Natural killer cell (primary cell): ENCODE results near the gene DNAI1. TPM values are rescaled to one million over a fixed set of nuclear protein-coding genes. Genes with fewer than 3 reads are reported as not detected.

Experiments used
- ATAC-seq, 3 donors: fragments of 150-1000 bp in 2 of 3; fragments of 200-7000 bp in 1 of 3; cut with Tn5 transposase; 1 replicate in 1 of 3; 2 replicates in 2 of 3; pipeline ENCODE4 v1.10.0; 2021; ENCODE audit warnings: mild to moderate bottlenecking in 2 of 3, moderate library complexity in 2 of 3
- DNase-seq, 2 donors: peaks; one replicate each; pipeline versions ENCODE4 v3.0.0 to v3.0.0-alpha.2; 2013 to 2021; ENCODE audit warnings: mixed read lengths in 1 of 2
- H3K27ac ChIP-seq: one replicate; pipeline ENCODE4 v1.5.1; 2013; ENCODE audit warnings: mild to moderate bottlenecking, low read length
- H3K27me3 ChIP-seq: one replicate; pipeline ENCODE4 v1.6.1; 2013; ENCODE audit warnings: low read length; ENCODE audit not compliant: control insufficient read depth, insufficient read depth
- H3K36me3 ChIP-seq: one replicate; pipeline ENCODE4 v1.6.1; 2013; ENCODE audit warnings: low read length; ENCODE audit not compliant: control insufficient read depth, insufficient read depth
- H3K4me1 ChIP-seq: one replicate; pipeline ENCODE4 v1.6.1; 2013; ENCODE audit warnings: low read length; ENCODE audit not compliant: control insufficient read depth, insufficient read depth
- H3K4me3 ChIP-seq: one replicate; pipeline ENCODE4 v1.5.1; 2013; ENCODE audit warnings: low read length
- H3K9me3 ChIP-seq: one replicate; pipeline ENCODE4 v1.6.1; 2013; ENCODE audit warnings: low read length; ENCODE audit not compliant: control insufficient read depth, insufficient read depth
- H3K27ac Mint-ChIP-seq, 2 donors: one replicate each; pipeline ENCODE4 v1.8.0; 2022; ENCODE audit warnings: mild to moderate bottlenecking in 2 of 2, mixed read lengths in 2 of 2, moderate library complexity in 1 of 2
- H3K27me3 Mint-ChIP-seq, 2 donors: one replicate each; pipeline ENCODE4 v1.8.0; 2022; ENCODE audit warnings: low read depth in 2 of 2, mixed read lengths in 2 of 2
- H3K36me3 Mint-ChIP-seq: one replicate; pipeline ENCODE4 v1.8.0; 2022; ENCODE audit warnings: mixed read lengths
- H3K4me1 Mint-ChIP-seq, 2 donors: one replicate each; pipeline ENCODE4 v1.8.0; 2022; ENCODE audit warnings: mixed read lengths in 2 of 2
- H3K4me3 Mint-ChIP-seq: one replicate; pipeline ENCODE4 v1.8.0; 2022; ENCODE audit warnings: mild to moderate bottlenecking, moderate library complexity, mixed read lengths
- H3K9me3 Mint-ChIP-seq, 2 donors: one replicate each; pipeline ENCODE4 v1.8.0; 2022; ENCODE audit warnings: mixed read lengths in 2 of 2
- WGBS: methylation state at CpG from one replicate; pipeline ENCODE4 v1.1.7; 2013; ENCODE audit warnings: missing lambda C conversion rate; ENCODE audit not compliant: insufficient coverage; 5-methylcytosine and 5-hydroxymethylcytosine counted together
- intact Hi-C: fragments of 100-400 bp; cut with micrococcal nuclease; formaldehyde crosslinking; loops from one replicate; pipeline ENCODE4 v1.14.2; 2022
- total RNA-seq, 4 donors: library from RNA; stranded (reverse); fragments of 120-200 nt in 1 of 4; gene quantifications; one replicate each; pipeline versions ENCODE4 v1.2.3 to v1.2.4, GENCODE V29; 2013 to 2022
- TF ChIP-seq, protein P1 (sequence below): fragments of 200-600 bp; IDR thresholded peaks from one replicate; pipeline ENCODE4 v1.8.0; 2022; ENCODE audit warnings: antibody characterized with exemption

The DNAI1 gene
- total RNA-seq, 3 donors from 2014 or later (not counting 1 experiment from before 2014, with no cell fraction given), result not detected

DNA sequence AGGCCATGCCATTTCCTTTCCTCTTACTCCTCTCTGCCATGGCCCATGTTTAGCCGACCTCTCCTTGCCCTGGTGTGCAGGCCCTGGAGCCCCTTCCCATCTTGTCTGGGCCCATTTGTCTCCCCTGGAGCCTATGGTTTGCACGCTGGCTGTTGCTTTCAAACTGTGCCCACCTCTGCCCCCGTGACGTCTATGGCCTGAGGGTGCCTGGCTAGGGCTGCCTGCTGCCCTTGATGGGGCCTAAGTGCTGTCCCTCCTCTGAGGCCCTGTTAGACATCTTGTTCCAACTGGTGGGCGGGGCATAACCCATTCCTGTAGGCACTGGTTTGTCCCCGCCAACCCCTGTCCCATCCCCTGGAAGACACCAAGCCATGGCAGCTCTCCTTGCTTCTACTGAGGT, 86.9 kb downstream of the DNAI1 start:
- Histone ChIP-seq H3K9me3 (no peaks in the 10 kb centered on the region), H3K27ac (no peak overlapping the region), H3K36me3 (no peaks in the 10 kb centered on the region), H3K4me1 (no peaks in the 10 kb centered on the region), H3K27me3 (no peaks in the 10 kb centered on the region), H3K4me3 (no peak overlapping the region)
- no peaks in the 10 kb centered on the region for H3K4me1 Mint-ChIP-seq
- H3K4me3 Mint-ChIP-seq, result no peak overlapping the region
- TF ChIP-seq, protein P1, sequence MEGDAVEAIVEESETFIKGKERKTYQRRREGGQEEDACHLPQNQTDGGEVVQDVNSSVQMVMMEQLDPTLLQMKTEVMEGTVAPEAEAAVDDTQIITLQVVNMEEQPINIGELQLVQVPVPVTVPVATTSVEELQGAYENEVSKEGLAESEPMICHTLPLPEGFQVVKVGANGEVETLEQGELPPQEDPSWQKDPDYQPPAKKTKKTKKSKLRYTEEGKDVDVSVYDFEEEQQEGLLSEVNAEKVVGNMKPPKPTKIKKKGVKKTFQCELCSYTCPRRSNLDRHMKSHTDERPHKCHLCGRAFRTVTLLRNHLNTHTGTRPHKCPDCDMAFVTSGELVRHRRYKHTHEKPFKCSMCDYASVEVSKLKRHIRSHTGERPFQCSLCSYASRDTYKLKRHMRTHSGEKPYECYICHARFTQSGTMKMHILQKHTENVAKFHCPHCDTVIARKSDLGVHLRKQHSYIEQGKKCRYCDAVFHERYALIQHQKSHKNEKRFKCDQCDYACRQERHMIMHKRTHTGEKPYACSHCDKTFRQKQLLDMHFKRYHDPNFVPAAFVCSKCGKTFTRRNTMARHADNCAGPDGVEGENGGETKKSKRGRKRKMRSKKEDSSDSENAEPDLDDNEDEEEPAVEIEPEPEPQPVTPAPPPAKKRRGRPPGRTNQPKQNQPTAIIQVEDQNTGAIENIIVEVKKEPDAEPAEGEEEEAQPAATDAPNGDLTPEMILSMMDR, result no peak
- H3K27ac Mint-ChIP-seq, result no peak overlapping the region
- intact Hi-C loops, result no loop called here
- H3K9me3 Mint-ChIP-seq, result no peaks in the 10 kb centered on the region
- DNase-seq, result no peak
- WGBS, result 83% methylated on average over 6 of the region's 6 CpGs
- no peak for ATAC-seq
- no peaks in the 10 kb centered on the region for H3K36me3 Mint-ChIP-seq
- H3K27me3 Mint-ChIP-seq, result peaks cover 0 to 13% of the 10 kb centered on the region in 2 donors

- no peaks in the 10 kb centered on the region for H3K4me1 ChIP-seq
- H3K4me3 Mint-ChIP-seq, result no peak overlapping the region
- H3K27me3 ChIP-seq, result no peaks in the 10 kb centered on the region
- TF ChIP-seq, protein P1, result no peak
- H3K9me3 ChIP-seq, result no peaks in the 10 kb centered on the region
- no peak overlapping the region for H3K27ac ChIP-seq
- no peak overlapping the region for H3K27ac Mint-ChIP-seq
- 89% methylated on average over 6 of the region's 7 CpGs for WGBS
- peaks cover 0 to 13% of the 10 kb centered on the region in 2 donors for H3K27me3 Mint-ChIP-seq
- DNase-seq, result no peak
- no peaks in the 10 kb centered on the region for H3K36me3 ChIP-seq
- no peak for ATAC-seq
- no peaks in the 10 kb centered on the region for H3K36me3 Mint-ChIP-seq
- intact Hi-C loops, result no loop called here
- no peaks in the 10 kb centered on the region for H3K9me3 Mint-ChIP-seq
- H3K4me3 ChIP-seq, result no peak overlapping the region
- H3K4me1 Mint-ChIP-seq, result no peaks in the 10 kb centered on the region
These were observed 87.7 kb downstream of the DNAI1 start for GRCh38 chr9:34546102-34546833.

- DNase-seq (peak in 1 of 2 donors; percentile 64), ATAC-seq (peak in 2 of 3 donors; percentile 68 to 72)
- no peaks in the 10 kb centered on the region for H3K9me3 ChIP-seq
- no peaks in the 10 kb centered on the region for H3K36me3 ChIP-seq
- Mint-ChIP-seq H3K36me3 (no peaks in the 10 kb centered on the region), H3K4me3 (no peak overlapping the region), H3K27ac (no peak overlapping the region), H3K27me3 (peaks cover 0 to 13% of the 10 kb centered on the region in 2 donors), H3K9me3 (no peaks in the 10 kb centered on the region), H3K4me1 (no peaks in the 10 kb centered on the region)
- 67% methylated on average over 16 of the region's 16 CpGs for WGBS
- intact Hi-C loops, result no loop called here
- TF ChIP-seq, protein P1, result peak; percentile 21
- no peaks in the 10 kb centered on the region for H3K27me3 ChIP-seq
- no peak overlapping the region for H3K27ac ChIP-seq
- H3K4me1 ChIP-seq, result no peaks in the 10 kb centered on the region
- no peak overlapping the region for H3K4me3 ChIP-seq
These were observed 88.5 kb downstream of the DNAI1 start for GRCh38 chr9:34546834-34547827.
